HCT116 (cell line): ENCODE measurements around the gene BFSP2. TPM values are rescaled to one million over a fixed set of nuclear protein-coding genes. Genes with fewer than 3 reads are reported as not detected.

Experiments used
- ATAC-seq: fragments of 200-7000 bp; cut with Tn5 transposase; 2 replicates; pipeline ENCODE4 v1.9.1; 2020; ENCODE audit warnings: mild to moderate bottlenecking, moderate library complexity
- BruUV-seq: library from RNA; stranded (reverse); fragments of 400-500 nt; replicated peaks from 2 replicates; lab custom pipeline; 2021; lab: Mats Ljungman, UMichigan
- CTCF ChIA-PET: fragments of 300-600 bp; sonication (Branson Sonifier 250); formaldehyde crosslinking; loops from one replicate; lab custom pipeline; 2021; ENCODE audit warnings: antibody characterized with exemption; lab: Charles Lee
- POLR2A ChIA-PET: fragments of 300-600, 350-600 bp; sonication (Branson Sonifier 250); formaldehyde crosslinking; loops from one replicate; lab custom pipeline; 2021; ENCODE audit warnings: antibody characterized with exemption; lab: Charles Lee
- RAD21 ChIA-PET, 2 experiments: fragments of 300-600 bp; sonication (Branson Sonifier 250); formaldehyde crosslinking; loops; one replicate each; lab custom pipeline; 2023; ENCODE audit warnings: low total read pairs in 2 of 2; ENCODE audit not compliant: uncharacterized antibody in 2 of 2, unreplicated experiment in 2 of 2, low non-redundant PET in 1 of 2; lab: Charles Lee
- DNase-seq: peaks from one replicate; pipeline ENCODE4 v3.0.0-alpha.2; 2010; ENCODE audit warnings: low read depth, low spot score
- H2AFZ ChIP-seq: fragments of 200-600 bp; shearing (Covaris generic), sonication (generic); 2 replicates; pipeline ENCODE4 v1.6.1; 2017; ENCODE audit warnings: low read depth, mixed run types, mixed read lengths, antibody characterized with exemption, low read length; ENCODE audit not compliant: poor library complexity, severe bottlenecking
- H3K27ac ChIP-seq: 2 replicates; pipeline ENCODE4 v1.5.1; 2012; ENCODE audit warnings: low read depth, low read length
- H3K27me3 ChIP-seq: fragments of 200-600 bp; sonication (generic); 2 replicates; pipeline ENCODE4 v1.6.1; 2016; ENCODE audit warnings: mixed run types, low read length, mixed read lengths; ENCODE audit not compliant: insufficient read depth
- H3K36me3 ChIP-seq, 2 experiments: fragments of 200-500 bp in 1 of 2; fragments of 200-600 bp in 1 of 2; sonication (Bioruptor generic) in 1 of 2; sonication (generic) in 1 of 2; 2 replicates each; pipeline versions ENCODE4 v1.5.1 to v1.6.1; 2014 to 2016; ENCODE audit warnings: low read length in 2 of 2, inconsistent platforms in 1 of 2, mixed read lengths in 1 of 2, mixed run types in 1 of 2; ENCODE audit not compliant: insufficient read depth in 2 of 2, control insufficient read depth in 1 of 2
- H3K4me1 ChIP-seq, 2 experiments: fragments of 200-600 bp in 1 of 2; sonication (generic) in 1 of 2; 2 replicates each; pipeline versions ENCODE4 v1.5.1 to v1.6.1; 2012 to 2017; ENCODE audit warnings: low read length in 2 of 2, inconsistent platforms in 1 of 2, mild to moderate bottlenecking in 1 of 2, mixed read lengths in 1 of 2, mixed run types in 1 of 2, moderate library complexity in 1 of 2; ENCODE audit not compliant: insufficient read depth in 2 of 2, control insufficient read depth in 1 of 2
- H3K4me2 ChIP-seq: fragments of 200-600 bp; sonication (generic); 2 replicates; pipeline ENCODE4 v1.6.1; 2017; ENCODE audit warnings: mixed run types, low read length, mixed read lengths
- H3K4me3 ChIP-seq, 2 experiments: fragments of 200-600 bp in 1 of 2; sonication (generic) in 1 of 2; replicated peaks in 1 of 2; 2 replicates each; pipeline ENCODE4 v1.5.1; 2011 to 2016; ENCODE audit warnings: low read length in 2 of 2, control low read depth in 1 of 2, low read depth in 1 of 2, mild to moderate bottlenecking in 1 of 2, mixed read lengths in 1 of 2, mixed run types in 1 of 2
- H3K79me2 ChIP-seq: fragments of 200-600 bp; sonication (generic); 2 replicates; pipeline ENCODE4 v1.6.1; 2017; ENCODE audit warnings: mild to moderate bottlenecking, mixed run types, low read length, moderate library complexity, mixed read lengths; ENCODE audit not compliant: insufficient read depth
- H3K9ac ChIP-seq: fragments of 200-600 bp; sonication (generic); 2 replicates; pipeline ENCODE4 v1.6.1; 2016; ENCODE audit warnings: low read length, mixed read lengths
- H3K9me2 ChIP-seq: fragments of 200-600 bp; sonication (generic), shearing (Covaris generic); 2 replicates; pipeline ENCODE4 v1.6.1; 2017; ENCODE audit warnings: mixed run types, mild to moderate bottlenecking, moderate library complexity; ENCODE audit not compliant: insufficient read depth
- H3K9me3 ChIP-seq, 2 experiments: fragments of 200-500 bp in 1 of 2; fragments of 200-600 bp in 1 of 2; sonication (Bioruptor generic) in 1 of 2; sonication (generic) in 1 of 2; 2 replicates each; pipeline ENCODE4 v1.6.1; 2014 to 2017; ENCODE audit warnings: low read length in 2 of 2, mixed read lengths in 2 of 2, inconsistent platforms in 1 of 2, low read depth in 1 of 2, mild to moderate bottlenecking in 1 of 2, mixed run types in 1 of 2, moderate library complexity in 1 of 2; ENCODE audit not compliant: control insufficient read depth in 1 of 2, insufficient read depth in 1 of 2
- H4K20me1 ChIP-seq: fragments of 200-600 bp; sonication (generic), shearing (Covaris generic); 2 replicates; pipeline ENCODE4 v1.6.1; 2017; ENCODE audit warnings: mixed run types, mild to moderate bottlenecking, moderate library complexity; ENCODE audit not compliant: insufficient read depth
- CBX3 ChIP-seq: IDR thresholded peaks from 2 replicates; pipeline ENCODE4 v1.6.1; 2012; ENCODE audit warnings: low read depth
- CEBPB ChIP-seq: IDR thresholded peaks from 2 replicates; pipeline ENCODE4 v1.6.1; 2012; ENCODE audit warnings: low read depth
- EGR1 ChIP-seq: IDR thresholded peaks from 2 replicates; pipeline ENCODE4 v1.6.1; 2012; ENCODE audit warnings: low read depth
- ELF1 ChIP-seq: IDR thresholded peaks from 2 replicates; pipeline ENCODE4 v1.6.1; 2012; ENCODE audit warnings: low read depth, borderline replicate concordance
- EZH2 ChIP-seq: fragments of 200-600 bp; sonication (generic); IDR thresholded peaks from 2 replicates; pipeline ENCODE4 v1.6.1; 2017; ENCODE audit warnings: antibody characterized with exemption, mixed run types
- EZH2phosphoT487 ChIP-seq: fragments of 200-600 bp; IDR thresholded peaks from 2 replicates; pipeline ENCODE4 v1.6.1; 2018; ENCODE audit warnings: antibody characterized with exemption, borderline replicate concordance
- FOSL1 ChIP-seq: IDR thresholded peaks from 2 replicates; pipeline ENCODE4 v1.6.1; 2012; ENCODE audit warnings: low read depth
- POLR2A ChIP-seq: IDR thresholded peaks from 2 replicates; pipeline ENCODE4 v1.7.0; 2011; ENCODE audit warnings: borderline replicate concordance; ENCODE audit not compliant: insufficient read depth, insufficient read length; ENCODE audit errors: extremely low read depth
- RAD21 ChIP-seq: IDR thresholded peaks from 2 replicates; pipeline ENCODE4 v1.6.1; 2012; ENCODE audit warnings: low read depth, mild to moderate bottlenecking
- SIN3A ChIP-seq: IDR thresholded peaks from 2 replicates; pipeline ENCODE4 v1.6.1; 2012; ENCODE audit warnings: low read depth
- SRF ChIP-seq: IDR thresholded peaks from 2 replicates; pipeline ENCODE4 v1.6.1; 2012; ENCODE audit warnings: low read depth
- intact Hi-C: fragments of 100-400 bp; cut with micrococcal nuclease; formaldehyde crosslinking; loops from 2 replicates; pipeline ENCODE4 v1.10.0; 2022
- total RNA-seq: library from RNA; stranded (reverse); gene quantifications from one replicate; pipeline ENCODE4 v1.2.1, GENCODE V29; 2021; ENCODE audit not compliant: unreplicated experiment
- TF ChIP-seq, protein P1 (sequence below), 3 experiments: fragments of 200-600 bp in 1 of 3; sonication (generic) in 1 of 3; IDR thresholded peaks in 2 of 3; conservative IDR thresholded peaks in 1 of 3; 2 replicates each; pipeline ENCODE4 v1.5.1; 2012 to 2017; ENCODE audit warnings: low read depth in 2 of 3, low read length in 2 of 3, antibody characterized with exemption in 1 of 3, borderline replicate concordance in 1 of 3, control low read depth in 1 of 3, mild to moderate bottlenecking in 1 of 3, mixed read lengths in 1 of 3, mixed run types in 1 of 3, moderate library complexity in 1 of 3; ENCODE audit not compliant: insufficient read depth in 1 of 3
- TF ChIP-seq, protein P2 (sequence below): IDR thresholded peaks from 2 replicates; pipeline ENCODE4 v1.6.1; 2011; ENCODE audit warnings: mild to moderate bottlenecking, low read length, moderate library complexity; ENCODE audit not compliant: insufficient replicate concordance; ENCODE audit errors: extremely low read depth

BFSP2 gene
- total RNA-seq, 1 experiment from 2014 or later: not detected

DNA sequence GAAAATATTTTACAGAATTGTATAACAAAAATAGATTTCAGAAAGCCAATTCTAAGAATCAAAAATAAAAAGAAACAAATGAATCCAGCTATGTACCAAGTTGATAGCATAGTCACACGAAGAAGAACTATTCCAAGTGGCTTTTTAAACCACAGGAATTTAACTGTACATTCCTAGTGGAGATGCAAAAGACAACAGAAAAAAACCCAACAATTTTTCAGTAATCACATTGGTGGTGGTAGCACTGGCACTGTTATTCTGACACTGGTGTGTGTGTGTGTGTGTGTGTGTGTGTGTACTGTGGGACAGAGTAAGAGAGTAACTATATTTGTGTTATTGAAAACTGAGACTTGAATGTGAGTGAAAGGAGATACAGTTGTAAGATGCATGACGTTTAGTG is 9.1 kb downstream of the BFSP2 start:
- intact Hi-C loops: no loop called here
- H4K20me1 ChIP-seq: no peaks in the 10 kb centered on the region
- TF ChIP-seq FOSL1: no peak
- no peak for TF ChIP-seq CBX3
- TF ChIP-seq, protein P1, sequence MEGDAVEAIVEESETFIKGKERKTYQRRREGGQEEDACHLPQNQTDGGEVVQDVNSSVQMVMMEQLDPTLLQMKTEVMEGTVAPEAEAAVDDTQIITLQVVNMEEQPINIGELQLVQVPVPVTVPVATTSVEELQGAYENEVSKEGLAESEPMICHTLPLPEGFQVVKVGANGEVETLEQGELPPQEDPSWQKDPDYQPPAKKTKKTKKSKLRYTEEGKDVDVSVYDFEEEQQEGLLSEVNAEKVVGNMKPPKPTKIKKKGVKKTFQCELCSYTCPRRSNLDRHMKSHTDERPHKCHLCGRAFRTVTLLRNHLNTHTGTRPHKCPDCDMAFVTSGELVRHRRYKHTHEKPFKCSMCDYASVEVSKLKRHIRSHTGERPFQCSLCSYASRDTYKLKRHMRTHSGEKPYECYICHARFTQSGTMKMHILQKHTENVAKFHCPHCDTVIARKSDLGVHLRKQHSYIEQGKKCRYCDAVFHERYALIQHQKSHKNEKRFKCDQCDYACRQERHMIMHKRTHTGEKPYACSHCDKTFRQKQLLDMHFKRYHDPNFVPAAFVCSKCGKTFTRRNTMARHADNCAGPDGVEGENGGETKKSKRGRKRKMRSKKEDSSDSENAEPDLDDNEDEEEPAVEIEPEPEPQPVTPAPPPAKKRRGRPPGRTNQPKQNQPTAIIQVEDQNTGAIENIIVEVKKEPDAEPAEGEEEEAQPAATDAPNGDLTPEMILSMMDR (IDR thresholded peaks at IDR 0.05 in 2 of 3, conservative IDR thresholded peaks at IDR 0.05 in 1 of 3; ENCODE audit: borderline replicate concordance in 1 of 3, insufficient read depth in 1 of 3, low read depth in 2 of 3, low read length in 2 of 3): no peak
- TF ChIP-seq EZH2phosphoT487: no peak
- H3K79me2 ChIP-seq: no peaks in the 10 kb centered on the region
- POLR2A ChIA-PET: no interaction called here
- H3K9me3 ChIP-seq: no peaks in the 10 kb centered on the region
- H3K4me3 ChIP-seq: no peak overlapping the region
- DNase-seq (no peak), ATAC-seq (no peak)
- H3K4me1 ChIP-seq: peaks cover 2 to 7% of the 10 kb centered on the region in 2 experiments; a peak in 1 of 4 replicates
- no peak overlapping the region for H3K4me2 ChIP-seq
- no peak overlapping the region for H3K27ac ChIP-seq
- H3K36me3 ChIP-seq: no peaks in the 10 kb centered on the region
- RAD21 ChIA-PET: no interaction called here
- peaks cover 54% of the 10 kb centered on the region for H3K27me3 ChIP-seq
- H3K9ac ChIP-seq: no peak overlapping the region
- CTCF ChIA-PET: no interaction called here
- no peaks in the 10 kb centered on the region for H3K9me2 ChIP-seq
- no peak overlapping the region for H2AFZ ChIP-seq
- BruUV-seq: no TSS peak

DNA sequence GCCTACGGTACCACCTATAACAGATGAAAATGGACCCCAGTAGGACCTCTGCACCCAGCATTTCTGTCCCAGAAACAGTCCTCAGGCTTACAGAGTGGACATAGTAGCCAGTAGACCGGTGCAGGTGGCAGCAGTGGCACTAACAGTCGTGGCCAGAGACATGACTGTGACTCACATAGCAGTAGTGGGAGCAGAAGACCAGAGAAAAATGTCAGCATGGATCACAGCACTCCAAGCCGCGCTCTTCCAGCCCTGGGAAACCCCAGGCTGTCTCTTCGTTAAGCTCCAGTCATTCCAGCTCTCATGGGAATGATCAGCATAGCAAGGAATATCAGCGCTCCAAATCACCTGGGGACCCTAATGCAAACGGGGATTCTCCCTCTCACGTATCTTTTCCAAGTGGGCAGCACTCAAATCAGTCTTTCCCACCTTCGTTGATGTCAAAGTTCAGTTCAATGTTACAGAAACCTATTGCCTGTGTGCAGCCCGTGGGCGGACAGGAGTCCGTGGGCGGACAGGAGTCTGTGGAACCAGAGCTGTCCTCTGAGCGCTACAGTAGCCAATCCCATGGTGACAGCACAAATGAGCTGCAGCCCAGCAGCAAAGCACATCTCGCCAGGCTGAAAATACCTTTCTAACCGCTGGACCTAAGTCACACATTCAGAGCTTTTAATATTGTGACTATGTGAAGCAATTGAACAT is 10.5 kb downstream of the BFSP2 start:
- RAD21 ChIA-PET: no interaction called here
- no peak overlapping the region for H3K4me3 ChIP-seq
- intact Hi-C loops: no loop called here
- H3K36me3 ChIP-seq: no peaks in the 10 kb centered on the region
- H2AFZ ChIP-seq: no peak overlapping the region
- ATAC-seq (no peak), DNase-seq (no peak)
- no peaks in the 10 kb centered on the region for H3K9me3 ChIP-seq
- no peak overlapping the region for H3K4me2 ChIP-seq
- no peaks in the 10 kb centered on the region for H3K9me2 ChIP-seq
- peaks cover 54% of the 10 kb centered on the region for H3K27me3 ChIP-seq
- H3K4me1 ChIP-seq: peaks cover 2 to 7% of the 10 kb centered on the region in 2 experiments; a peak in 1 of 4 replicates
- no peaks in the 10 kb centered on the region for H4K20me1 ChIP-seq
- no peaks in the 10 kb centered on the region for H3K79me2 ChIP-seq
- CTCF ChIA-PET: interaction anchor here (1.1 to 1.5 kb wide), 3 partner anchors 12 to 684 kb away, joined by 3 to 4 read pairs (median 3); no protein-coding TSS in a partner anchor
- POLR2A ChIA-PET: no interaction called here
- no peak overlapping the region for H3K9ac ChIP-seq
- BruUV-seq: no TSS peak
- H3K27ac ChIP-seq: no peak overlapping the region
- no peak for TF ChIP-seq POLR2A
- no peak for TF ChIP-seq CBX3
- no peak for TF ChIP-seq CEBPB
- TF ChIP-seq RAD21: no peak
- no peak for TF ChIP-seq ELF1
- TF ChIP-seq EGR1: 0 out of 2 replicates have a peak, but pooled peaks have one; percentile 23
- TF ChIP-seq SRF: no peak
- no peak for TF ChIP-seq SIN3A
- TF ChIP-seq, protein P2, sequence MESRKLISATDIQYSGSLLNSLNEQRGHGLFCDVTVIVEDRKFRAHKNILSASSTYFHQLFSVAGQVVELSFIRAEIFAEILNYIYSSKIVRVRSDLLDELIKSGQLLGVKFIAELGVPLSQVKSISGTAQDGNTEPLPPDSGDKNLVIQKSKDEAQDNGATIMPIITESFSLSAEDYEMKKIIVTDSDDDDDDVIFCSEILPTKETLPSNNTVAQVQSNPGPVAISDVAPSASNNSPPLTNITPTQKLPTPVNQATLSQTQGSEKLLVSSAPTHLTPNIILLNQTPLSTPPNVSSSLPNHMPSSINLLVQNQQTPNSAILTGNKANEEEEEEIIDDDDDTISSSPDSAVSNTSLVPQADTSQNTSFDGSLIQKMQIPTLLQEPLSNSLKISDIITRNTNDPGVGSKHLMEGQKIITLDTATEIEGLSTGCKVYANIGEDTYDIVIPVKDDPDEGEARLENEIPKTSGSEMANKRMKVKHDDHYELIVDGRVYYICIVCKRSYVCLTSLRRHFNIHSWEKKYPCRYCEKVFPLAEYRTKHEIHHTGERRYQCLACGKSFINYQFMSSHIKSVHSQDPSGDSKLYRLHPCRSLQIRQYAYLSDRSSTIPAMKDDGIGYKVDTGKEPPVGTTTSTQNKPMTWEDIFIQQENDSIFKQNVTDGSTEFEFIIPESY: no peak
- TF ChIP-seq EZH2phosphoT487: 0 out of 2 replicates have a peak, but pooled peaks have one; percentile 56
- no peak for TF ChIP-seq EZH2
- TF ChIP-seq, protein P1 (IDR thresholded peaks at IDR 0.05 in 2 of 3, conservative IDR thresholded peaks at IDR 0.05 in 1 of 3; ENCODE audit: borderline replicate concordance in 1 of 3, insufficient read depth in 1 of 3, low read depth in 2 of 3, low read length in 2 of 3): no peak
